IPS-18a (cell line): ENCODE measurements around the gene PRR11.
"Not testable (repeated sequence)": the region's sequence is repeated elsewhere in the genome, so short reads cannot be mapped to it uniquely, and the experiment has no call there.

Experiments used
- H3K27ac ChIP-seq: one replicate; pipeline ENCODE4 v1.5.1; 2013; ENCODE audit warnings: low read length
- H3K27me3 ChIP-seq: one replicate; pipeline ENCODE4 v1.6.1; 2013; ENCODE audit warnings: mild to moderate bottlenecking, low read length; ENCODE audit not compliant: control insufficient read depth, insufficient read depth
- H3K36me3 ChIP-seq: one replicate; pipeline ENCODE4 v1.6.1; 2013; ENCODE audit warnings: low read depth, low read length; ENCODE audit not compliant: control insufficient read depth
- H3K4me1 ChIP-seq: one replicate; pipeline ENCODE4 v1.6.1; 2013; ENCODE audit warnings: low read depth, low read length; ENCODE audit not compliant: control insufficient read depth
- H3K4me3 ChIP-seq: one replicate; pipeline ENCODE4 v1.5.1; 2013; ENCODE audit warnings: low read length
- H3K9ac ChIP-seq: one replicate; pipeline ENCODE4 v1.6.1; 2013; ENCODE audit warnings: mild to moderate bottlenecking, low read length, moderate library complexity
- H3K9me3 ChIP-seq: one replicate; pipeline ENCODE4 v1.6.1; 2013; ENCODE audit warnings: low read depth, low read length; ENCODE audit not compliant: control insufficient read depth

The PRR11 gene

DNA sequence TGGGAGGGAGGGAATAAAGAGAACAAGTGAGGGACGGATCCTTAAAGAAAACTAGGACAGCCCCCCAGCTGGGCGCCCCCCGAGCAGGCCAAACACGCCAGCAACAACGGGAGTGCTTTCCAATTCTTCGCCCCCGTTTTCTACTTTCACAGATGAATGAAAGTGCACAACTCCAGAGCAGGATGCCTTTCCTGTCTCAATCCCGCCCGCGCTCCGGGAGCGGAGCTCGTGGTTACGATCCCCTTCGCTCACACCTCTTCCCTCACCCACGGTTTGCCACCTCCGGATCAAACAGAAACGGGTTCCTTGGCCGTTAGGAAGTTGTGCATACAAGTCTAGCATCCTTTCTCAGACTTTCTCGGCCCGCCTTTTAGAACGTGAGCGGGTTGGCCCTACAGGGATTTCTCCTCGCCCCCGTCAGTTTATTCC, 1.2 kb upstream of the PRR11 start:
- peak overlapping the region; percentile 97 for H3K9ac ChIP-seq
- H3K4me1 ChIP-seq: peaks cover 16% of the 10 kb centered on the region
- H3K36me3 ChIP-seq: no peaks in the 10 kb centered on the region
- no peaks in the 10 kb centered on the region for H3K27me3 ChIP-seq
- H3K27ac ChIP-seq: peak overlapping the region; percentile 95
- H3K9me3 ChIP-seq: no peaks in the 10 kb centered on the region
- peak overlapping the region; percentile 80 for H3K4me3 ChIP-seq

DNA sequence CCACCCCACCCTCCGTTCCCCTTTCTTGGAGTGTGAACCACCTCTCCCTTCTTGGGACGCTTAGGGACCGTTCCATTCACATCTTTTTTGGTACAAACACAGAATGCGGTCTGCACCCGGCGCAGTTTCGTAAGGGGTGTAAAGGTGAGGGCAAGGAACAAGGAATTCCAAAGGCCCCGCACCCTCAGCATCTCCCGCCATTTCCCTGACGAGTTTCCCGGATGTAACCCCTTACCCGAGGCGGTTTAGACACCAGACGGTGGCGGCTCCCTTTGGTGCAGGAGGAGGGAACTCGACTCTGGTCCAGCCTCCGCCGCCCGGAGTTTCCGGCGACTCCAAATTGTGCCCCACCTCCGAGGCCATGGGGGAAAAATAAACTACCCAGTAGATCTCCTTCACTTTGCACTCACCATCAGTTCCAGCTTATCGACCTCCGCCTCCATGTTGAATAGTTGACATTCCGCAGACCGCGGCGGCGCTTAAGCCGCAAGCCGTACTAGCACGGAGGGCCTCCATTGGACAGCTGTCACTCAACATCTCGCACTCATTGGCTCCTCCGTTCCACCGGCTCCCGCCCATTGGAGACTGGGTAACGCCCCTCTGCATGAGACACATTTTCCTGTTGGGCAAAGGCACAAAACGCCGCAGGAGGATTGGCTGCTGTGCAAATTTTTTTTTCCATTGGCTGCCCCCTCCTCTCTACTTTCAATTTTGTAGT, 666 bp upstream of the PRR11 start, which contains the start of gene SKA2:
SKA2 (minus strand) TSS at position 466 of the 718 bp plus-strand sequence; CDS start at position 443, 23 bp downstream.
- Histone ChIP-seq H3K27ac (peak within 1 kb of the TSS; percentile 95), H3K4me3 (peak within 1 kb of the TSS; percentile 80), H3K9me3 (no peaks in the 10 kb centered on the region), H3K4me1 (peaks cover 16% of the 10 kb centered on the region), H3K9ac (peak within 1 kb of the TSS; percentile 97), H3K27me3 (no peaks in the 10 kb centered on the region), H3K36me3 (no peaks in the 10 kb centered on the region)

DNA sequence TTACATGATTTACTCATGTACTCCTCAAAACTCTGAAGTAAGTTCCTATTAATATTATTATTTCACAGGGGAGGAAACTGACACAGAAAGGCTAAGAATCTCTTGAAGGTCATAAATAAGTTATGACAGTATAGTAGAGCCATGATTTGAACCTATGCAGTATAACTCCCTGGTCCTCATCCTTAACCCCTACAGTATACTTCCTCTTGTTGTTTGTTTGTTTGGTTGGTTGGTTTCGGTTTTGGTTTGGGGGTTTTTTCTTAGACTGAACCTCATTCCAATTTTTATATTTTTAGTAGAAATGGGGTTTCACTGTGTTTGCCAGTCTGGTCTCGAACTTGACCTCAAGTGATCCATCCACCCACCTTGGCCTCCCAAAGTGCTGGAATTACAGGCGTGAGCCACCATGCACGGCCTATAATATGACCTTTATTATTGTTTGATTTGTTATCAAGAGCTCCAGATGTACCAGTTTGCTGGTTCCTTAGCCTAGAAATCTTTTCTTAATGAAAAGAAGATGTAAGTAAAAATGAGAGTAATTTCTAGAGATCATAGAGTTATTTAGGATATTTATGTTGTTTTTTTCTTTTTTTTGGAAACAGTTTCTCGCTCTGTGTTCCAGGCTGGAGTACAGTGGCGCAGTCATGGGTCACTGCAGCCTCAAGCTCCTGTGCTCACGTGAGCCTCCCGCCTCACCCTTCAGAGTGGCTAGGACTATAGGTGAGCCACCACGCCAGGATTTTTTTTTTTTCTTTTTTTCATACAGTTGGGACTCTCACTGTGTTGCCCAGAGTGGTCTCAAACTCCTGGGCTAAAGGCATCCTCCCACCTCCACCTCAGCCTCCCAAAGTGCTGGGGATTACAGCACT, 4.8 kb downstream of the PRR11 start:
- Histone ChIP-seq H3K9ac (no peak overlapping the region), H3K36me3 (peaks cover 4% of the 10 kb centered on the region), H3K4me3 (no peak overlapping the region)

DNA sequence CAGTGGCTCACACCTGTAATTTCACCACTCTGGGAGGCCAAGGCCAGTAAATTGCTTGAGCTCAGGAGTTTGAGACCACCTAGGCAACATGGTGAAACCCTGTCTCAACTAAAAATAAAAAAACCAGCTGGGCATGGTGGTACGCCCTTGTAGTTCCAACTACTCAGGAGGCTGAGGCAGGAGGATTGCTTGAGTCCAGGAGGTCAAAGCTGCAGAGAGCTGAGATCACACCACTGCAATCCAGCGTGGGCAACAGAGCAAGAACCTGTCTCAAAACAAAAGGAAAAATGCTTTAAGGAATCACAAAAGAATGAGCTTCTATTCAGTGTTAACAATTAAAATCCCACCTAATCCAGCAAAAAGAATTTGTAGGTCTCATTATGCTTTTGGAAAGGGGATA, 5.9 kb downstream of the PRR11 start:
- H3K36me3 ChIP-seq: peaks cover 4% of the 10 kb centered on the region
- H3K4me1 ChIP-seq: peaks cover 4% of the 10 kb centered on the region
- no peaks in the 10 kb centered on the region for H3K27me3 ChIP-seq
- H3K9me3 ChIP-seq: no peaks in the 10 kb centered on the region
- H3K9ac ChIP-seq: no peak overlapping the region
- no peak overlapping the region for H3K4me3 ChIP-seq
- H3K27ac ChIP-seq: no peak overlapping the region

More for the DNA sequence above, 4.8 kb downstream of the PRR11 start:
- no peaks in the 10 kb centered on the region for H3K4me1 ChIP-seq
- H3K27ac ChIP-seq: no peak overlapping the region
- H3K9me3 ChIP-seq: no peaks in the 10 kb centered on the region
- H3K27me3 ChIP-seq: no peaks in the 10 kb centered on the region

DNA sequence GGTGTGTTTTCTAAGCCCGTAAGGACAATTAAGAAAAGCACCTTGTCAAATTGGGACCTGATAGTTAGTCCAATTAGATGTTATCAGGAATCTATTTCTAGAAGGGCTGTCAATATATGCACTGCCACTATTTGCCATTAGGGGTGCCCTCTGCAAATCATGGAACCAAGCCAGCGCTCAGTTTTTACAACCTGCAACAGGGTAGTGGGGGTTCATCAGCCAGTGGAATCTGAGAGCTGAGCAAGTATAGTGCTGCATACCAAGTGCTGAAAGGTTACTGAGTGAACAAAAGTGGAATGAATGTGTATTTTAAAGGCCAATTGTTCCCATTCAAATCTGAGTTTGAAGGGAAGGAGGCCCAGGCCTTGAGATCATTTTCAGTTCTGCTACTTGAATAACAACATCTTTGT, 10.4 kb downstream of the PRR11 start:
- no peaks in the 10 kb centered on the region for H3K27me3 ChIP-seq
- H3K9ac ChIP-seq: no peak overlapping the region
- H3K27ac ChIP-seq: no peak overlapping the region
- peaks cover 4% of the 10 kb centered on the region for H3K4me1 ChIP-seq
- H3K9me3 ChIP-seq: no peaks in the 10 kb centered on the region
- H3K36me3 ChIP-seq: peaks cover 9% of the 10 kb centered on the region
- H3K4me3 ChIP-seq: no peak overlapping the region

DNA sequence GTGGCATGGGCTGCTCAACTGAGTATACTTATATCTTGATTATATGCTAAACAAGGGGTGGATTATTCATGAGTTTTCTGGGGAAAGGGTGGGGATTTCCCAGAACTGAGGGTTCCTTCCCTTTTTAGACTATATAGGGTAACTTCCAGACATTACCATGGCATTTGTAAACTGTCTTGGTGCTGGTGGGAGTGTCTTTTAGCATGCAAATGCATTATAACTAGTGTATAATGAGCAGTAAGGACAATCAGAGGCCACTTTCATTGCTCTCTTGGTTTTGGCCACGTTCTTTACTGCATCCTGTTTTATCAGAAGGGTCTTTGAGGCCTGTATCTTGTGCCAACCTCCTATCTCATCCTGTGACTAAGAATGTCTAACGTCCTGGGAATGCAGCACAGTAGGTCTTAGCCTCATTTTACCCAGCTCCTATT, 12.0 kb downstream of the PRR11 start:
- H3K27ac ChIP-seq: no peak overlapping the region
- H3K36me3 ChIP-seq: peaks cover 9% of the 10 kb centered on the region
- H3K4me3 ChIP-seq: no peak overlapping the region
- peaks cover 4% of the 10 kb centered on the region for H3K4me1 ChIP-seq
- no peaks in the 10 kb centered on the region for H3K9me3 ChIP-seq
- no peaks in the 10 kb centered on the region for H3K27me3 ChIP-seq
- H3K9ac ChIP-seq: no peak overlapping the region

DNA sequence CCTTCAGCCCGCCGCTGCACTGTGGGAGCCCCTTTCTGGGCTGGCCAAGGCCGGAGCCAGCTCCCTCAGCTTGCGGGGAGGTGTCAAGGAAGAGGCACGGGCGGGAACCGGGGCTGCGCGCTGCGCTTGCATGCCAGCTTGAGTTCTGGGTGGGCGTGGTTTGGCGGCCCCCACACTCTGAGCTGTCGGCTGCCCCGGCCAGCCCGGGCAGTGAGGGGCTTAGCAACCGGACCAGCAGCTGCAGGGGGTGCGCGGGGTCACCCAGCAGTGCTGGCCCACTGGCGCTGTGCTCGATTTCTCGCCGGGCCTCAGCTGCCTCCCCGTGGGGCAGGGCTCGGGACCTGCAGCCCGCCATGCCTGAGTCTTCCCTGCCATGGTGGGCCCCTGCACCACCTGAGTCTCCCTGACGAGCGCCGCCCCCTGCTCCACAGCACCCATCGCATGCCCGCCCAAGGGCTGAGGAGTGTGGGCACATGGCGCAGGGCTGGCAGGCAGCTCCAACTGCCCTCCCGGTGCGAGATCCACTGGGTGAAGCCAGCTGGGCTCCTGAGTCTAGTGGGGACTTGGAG, 17.0 kb downstream of the PRR11 start:
- Histone ChIP-seq H3K27me3 (no peaks in the 10 kb centered on the region), H3K4me1 (no peaks in the 10 kb centered on the region), H3K36me3 (peaks cover 15% of the 10 kb centered on the region), H3K27ac (no peak overlapping the region), H3K4me3 (no peak overlapping the region), H3K9ac (no peak overlapping the region), H3K9me3 (no peaks in the 10 kb centered on the region)

DNA sequence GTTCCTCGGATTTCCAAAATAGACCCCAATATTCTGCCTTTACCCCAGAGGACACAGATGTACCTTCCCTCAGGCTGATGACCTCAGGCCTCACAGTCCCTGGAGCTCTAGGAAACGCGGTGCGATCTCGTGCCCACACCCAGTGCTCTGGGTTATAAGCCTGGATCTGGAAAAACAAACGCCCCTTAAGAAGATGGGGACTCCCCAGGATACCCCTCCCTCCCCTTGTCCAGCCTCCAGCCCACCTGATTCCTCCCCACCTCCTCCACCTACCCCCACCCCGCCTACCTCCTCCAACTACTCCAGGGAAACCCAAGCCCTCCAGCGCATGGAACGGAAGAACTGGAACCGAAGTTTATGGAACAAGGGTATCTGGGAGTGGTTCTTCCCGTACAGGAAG, 19.1 kb downstream of the PRR11 start:
- H3K9ac ChIP-seq: no peak overlapping the region
- no peak overlapping the region for H3K4me3 ChIP-seq
- H3K27me3 ChIP-seq: no peaks in the 10 kb centered on the region
- H3K4me1 ChIP-seq: no peaks in the 10 kb centered on the region
- H3K27ac ChIP-seq: no peak overlapping the region
- peaks cover 13% of the 10 kb centered on the region for H3K36me3 ChIP-seq
- no peaks in the 10 kb centered on the region for H3K9me3 ChIP-seq

DNA sequence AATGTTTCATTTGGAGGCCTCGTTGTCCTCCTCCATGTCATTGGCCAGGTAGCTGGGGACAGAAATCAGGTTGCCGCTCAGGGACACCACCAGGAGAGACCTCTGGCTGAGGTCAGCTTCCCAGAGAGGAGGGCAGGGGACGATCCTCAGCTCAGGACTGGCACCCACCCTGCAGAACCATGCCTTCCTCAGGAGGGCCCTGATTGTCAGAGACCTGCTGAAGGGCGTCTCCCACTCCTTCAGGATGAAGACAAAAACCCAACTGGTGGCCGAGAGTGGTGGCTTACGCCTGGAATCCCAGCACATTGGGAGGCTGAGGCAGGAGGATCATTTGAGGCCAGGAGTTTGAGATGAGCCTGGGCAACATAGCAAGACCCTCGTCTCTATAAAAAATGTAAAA, 19.5 kb downstream of the PRR11 start:
- Histone ChIP-seq H3K4me1 (no peaks in the 10 kb centered on the region), H3K9ac (no peak overlapping the region), H3K36me3 (peaks cover 10% of the 10 kb centered on the region), H3K27me3 (no peaks in the 10 kb centered on the region), H3K27ac (no peak overlapping the region), H3K4me3 (no peak overlapping the region), H3K9me3 (no peaks in the 10 kb centered on the region)

DNA sequence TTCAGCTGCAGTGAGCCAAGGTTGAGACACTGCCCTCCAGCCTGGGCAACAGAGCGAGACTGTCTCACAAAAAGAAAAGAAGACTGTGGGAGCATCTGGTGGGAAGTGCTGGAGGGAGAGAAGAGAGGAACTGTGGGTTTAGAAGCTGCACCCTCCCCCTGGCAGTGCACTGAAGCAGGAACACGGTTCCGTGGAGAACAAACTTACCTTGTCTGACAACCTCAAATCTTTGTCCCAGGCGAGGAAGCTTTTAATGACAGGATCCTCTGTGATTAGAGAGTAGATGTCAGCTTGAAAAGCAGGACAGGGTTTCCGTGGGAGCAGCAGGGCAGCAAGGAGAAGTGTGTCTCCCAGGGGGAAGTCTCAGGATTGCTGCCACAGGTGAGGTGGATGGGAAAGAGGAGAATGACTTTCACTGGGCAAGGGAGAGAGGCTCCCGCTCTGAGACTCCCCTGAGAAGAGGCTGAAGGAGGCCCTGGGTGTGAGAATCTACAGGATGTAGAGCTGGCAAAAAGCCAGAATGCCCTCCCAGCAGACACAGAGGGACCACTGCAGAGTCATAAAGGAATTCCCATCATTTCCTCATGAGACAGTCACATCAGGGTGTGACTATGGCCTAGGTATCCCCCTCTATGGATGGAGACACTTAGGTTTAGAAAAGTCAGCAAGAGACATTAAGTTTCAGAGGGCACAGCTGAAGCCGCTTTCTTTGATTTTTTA, 22.9 kb downstream of the PRR11 start:
- Histone ChIP-seq H3K27ac (no peak overlapping the region), H3K4me3 (no peak overlapping the region), H3K9ac (no peak overlapping the region), H3K4me1 (no peaks in the 10 kb centered on the region), H3K27me3 (no peaks in the 10 kb centered on the region), H3K36me3 (peaks cover 6% of the 10 kb centered on the region), H3K9me3 (no peaks in the 10 kb centered on the region)

DNA sequence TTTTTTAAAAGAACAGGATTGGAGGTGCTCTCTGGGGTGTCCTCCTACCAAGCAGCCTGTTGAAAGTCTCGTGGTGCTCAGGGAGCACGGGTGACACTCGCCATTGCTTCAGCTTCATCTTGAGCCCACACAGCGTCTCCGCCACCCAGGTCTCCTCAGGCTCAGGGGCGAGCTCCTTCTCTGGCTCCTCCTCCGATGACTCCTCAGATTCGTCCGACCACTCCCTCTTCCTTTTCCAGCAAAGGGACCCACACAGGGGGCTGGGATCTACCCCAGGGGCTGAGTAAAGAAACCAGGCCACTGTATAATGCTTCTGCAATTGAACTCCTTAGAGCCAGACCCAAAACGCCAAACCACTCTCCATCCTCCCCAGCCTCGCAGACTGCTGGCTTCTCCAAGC, 24.1 kb downstream of the PRR11 start:
- H3K27ac ChIP-seq, H3K36me3 ChIP-seq: not testable (repeated sequence)

More for the DNA sequence above, 24.1 kb downstream of the PRR11 start:
- not testable (repeated sequence) for H3K9ac ChIP-seq, H3K4me1 ChIP-seq, H3K27me3 ChIP-seq, H3K4me3 ChIP-seq, H3K9me3 ChIP-seq
